ENCODE measurements around the gene KLRD1.

GRCh38 chr12:10293570-10294227 lies 14.0 kb upstream of the KLRD1 start:
- TF ChIP-seq EZH2phosphoT487 (IDR thresholded peaks at IDR 0.05; ENCODE audit: unreplicated experiment) (no peak), ETS1 (IDR thresholded peaks at IDR 0.05) (no peak), EZH2 (IDR thresholded peaks at IDR 0.05; ENCODE audit: low read depth, unreplicated experiment) (no peak)
